ENCODE results near the gene FARP1.

FARP1 gene

DNA sequence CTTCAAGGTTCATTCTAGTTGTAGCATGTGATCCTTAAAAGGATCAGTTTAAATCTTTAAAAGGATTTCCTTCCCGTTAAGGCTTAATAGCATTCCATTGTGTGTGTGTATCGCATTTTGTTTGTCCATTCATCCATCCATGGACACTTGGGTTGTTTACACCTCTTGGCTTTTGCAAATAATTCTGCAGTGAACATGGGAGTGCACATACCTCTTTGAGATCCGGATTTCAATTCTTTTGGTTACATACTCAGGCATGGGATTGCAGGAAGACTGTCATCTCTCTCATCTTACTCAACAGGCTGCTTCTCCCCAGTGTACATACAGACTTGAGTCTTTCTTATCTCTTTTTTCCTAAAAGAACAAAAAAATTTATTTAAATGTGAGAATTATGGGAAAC, 32.9 kb downstream of the FARP1 start:
- DNase-seq (ENCODE audit: low spot score), result no peak

GRCh38 chr13:98176777-98177608, 34.1 kb downstream of the FARP1 start, which contains the start of gene RNF113B:
TSS of gene RNF113B (minus strand) at chr13:98177269. CDS start at chr13:98177236, 33 bp downstream.
- no peak for DNase-seq (ENCODE audit: low spot score)

- DNase-seq (ENCODE audit: low spot score), result no peak
Measured at GRCh38 chr13:98180092-98180491, 37.2 kb downstream of the FARP1 start.

DNA sequence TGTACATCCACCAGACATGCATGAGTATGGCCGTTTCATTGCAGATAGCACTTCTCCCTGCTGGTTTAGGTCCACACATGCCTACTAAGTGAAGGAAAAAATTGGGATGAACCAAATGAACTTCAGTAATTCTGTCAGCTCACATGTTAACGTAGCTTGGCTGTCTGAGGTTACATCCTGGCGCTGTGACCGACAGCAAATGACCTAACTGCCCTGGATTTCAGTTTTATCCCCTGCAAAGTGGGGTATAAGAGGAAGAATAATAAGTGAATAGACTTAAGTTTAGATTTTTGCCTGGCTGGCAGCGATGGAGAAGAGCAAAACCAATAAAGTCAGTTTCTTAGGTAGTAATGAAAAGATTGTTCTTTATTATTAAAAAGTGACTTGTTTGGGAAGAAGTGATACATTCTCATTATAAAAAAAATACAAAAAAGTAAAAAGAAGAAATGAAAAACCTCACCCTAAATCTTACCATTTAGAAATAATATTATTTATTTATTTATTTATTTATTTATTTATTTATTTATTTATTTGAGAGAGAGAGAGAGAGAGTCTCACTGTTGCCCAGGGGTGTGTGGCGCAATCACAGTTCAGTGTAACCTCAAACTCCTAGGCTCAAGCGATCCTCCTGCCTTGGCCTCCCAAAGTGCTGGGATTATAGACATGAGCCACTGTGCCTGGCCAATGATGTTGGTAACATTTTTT, 38.4 kb downstream of the FARP1 start:
- no peak for DNase-seq (ENCODE audit: low spot score)

DNA sequence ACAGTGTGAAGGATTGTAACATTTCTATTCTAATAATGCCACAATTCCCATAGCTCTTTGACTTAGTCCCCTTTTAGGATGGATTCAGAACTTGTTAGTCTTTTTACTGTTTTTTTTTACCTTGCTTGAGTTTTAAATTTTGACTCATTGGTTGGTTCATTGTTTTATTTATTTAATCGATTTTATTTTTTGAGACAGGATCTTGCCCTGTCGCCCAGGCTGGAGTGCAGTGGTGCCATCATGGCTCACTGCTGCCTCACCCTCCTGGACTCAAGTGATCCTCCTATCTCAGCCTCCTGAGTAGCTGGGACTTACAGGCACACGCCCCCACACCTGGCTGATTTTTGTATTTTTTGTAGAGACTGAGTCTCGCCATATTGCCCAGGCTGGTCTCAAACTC, 39.3 kb downstream of the FARP1 start:
- DNase-seq (ENCODE audit: low spot score), result no peak

- DNase-seq (ENCODE audit: low spot score), result no peak
Measured at GRCh38 chr13:98182589-98182988, 39.7 kb downstream of the FARP1 start.

GRCh38 chr13:98184792-98185191, 41.9 kb downstream of the FARP1 start:
- DNase-seq (ENCODE audit: low spot score), result no peak

DNA sequence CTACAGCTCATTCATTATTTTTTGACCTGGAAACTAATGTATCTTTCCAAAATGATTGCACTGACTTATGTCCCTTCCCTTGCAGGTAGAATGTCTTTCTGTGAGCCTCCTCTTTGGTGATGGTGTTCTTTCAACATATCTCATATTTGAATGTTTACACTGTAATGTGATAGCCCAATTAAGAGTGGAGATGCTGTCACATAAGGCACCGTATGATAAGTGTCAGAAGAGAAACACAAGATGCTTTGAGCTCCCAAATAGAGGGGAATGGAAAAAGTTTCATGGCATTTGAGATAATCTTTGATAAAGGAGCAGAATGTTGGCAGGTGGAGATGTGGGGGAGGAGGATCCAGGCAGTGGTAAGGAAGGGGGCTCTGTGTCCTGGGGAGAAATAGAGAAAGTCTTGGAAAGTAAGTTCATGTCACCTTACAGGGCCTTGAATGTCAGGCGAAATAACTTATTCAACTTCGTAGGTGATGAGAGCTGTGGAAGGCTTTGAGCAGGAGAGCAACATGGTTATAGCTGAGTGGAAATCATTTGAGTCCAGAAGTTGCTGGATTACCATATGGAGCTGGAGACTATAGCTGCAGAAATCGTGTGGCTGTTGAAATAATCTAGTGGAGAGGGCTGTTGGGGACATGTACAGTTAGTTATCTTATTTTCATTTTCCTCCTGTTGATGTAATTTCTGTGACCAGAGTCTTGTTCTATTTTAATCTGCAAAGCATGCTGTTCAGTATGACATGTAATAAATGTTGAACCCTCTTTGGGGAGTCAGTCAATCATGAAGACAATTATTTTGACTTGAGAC, 44.5 kb downstream of the FARP1 start:
- no peak for DNase-seq (ENCODE audit: low spot score)

DNA sequence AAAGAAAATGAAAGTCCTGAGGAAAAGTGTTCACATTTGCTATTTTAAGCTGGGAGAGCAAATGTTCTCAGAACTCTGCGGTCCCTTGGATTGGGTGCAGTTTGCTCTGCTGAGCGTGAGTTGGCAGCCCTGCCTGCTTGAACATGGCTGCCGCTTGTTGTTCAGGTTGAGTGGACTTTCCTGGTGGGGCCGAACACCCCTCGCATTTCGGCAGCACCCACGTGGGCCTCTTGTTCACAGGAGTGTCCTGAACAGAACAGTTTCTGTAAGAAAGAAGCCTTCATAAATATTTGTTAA, 45.0 kb downstream of the FARP1 start:
- no peak for DNase-seq (ENCODE audit: low spot score)

DNA sequence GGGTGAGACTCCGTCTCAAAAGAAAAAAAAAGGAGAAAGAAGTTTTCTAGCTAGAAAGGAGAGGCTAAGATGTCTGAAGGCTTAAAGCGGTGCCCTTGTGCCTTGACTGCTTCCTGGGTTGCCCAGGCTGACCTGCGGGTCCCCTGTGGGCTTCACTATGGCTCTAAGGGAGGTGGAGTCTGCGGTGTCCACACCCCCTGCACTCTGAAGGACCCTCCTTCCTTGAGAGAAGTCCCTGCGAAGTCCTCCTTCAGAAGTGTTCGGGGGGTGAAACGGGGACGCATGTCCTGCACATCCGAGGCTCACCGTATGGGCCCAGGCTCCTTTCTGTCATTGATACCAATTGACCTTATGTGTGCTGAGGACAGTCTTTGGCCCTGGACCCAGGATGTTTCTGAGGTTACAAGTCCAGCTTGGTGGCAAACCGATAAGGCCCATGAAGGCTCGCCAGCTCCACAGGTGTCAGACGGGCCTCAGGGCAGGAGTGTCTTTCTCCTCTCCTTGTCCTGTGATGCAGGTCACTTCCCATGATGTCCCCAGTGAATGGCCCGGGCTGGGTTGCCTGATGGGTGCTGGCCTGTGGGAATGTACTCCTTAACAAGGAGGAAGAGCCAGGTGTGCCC, 45.8 kb downstream of the FARP1 start:
- no peak for DNase-seq (ENCODE audit: low spot score)

DNA sequence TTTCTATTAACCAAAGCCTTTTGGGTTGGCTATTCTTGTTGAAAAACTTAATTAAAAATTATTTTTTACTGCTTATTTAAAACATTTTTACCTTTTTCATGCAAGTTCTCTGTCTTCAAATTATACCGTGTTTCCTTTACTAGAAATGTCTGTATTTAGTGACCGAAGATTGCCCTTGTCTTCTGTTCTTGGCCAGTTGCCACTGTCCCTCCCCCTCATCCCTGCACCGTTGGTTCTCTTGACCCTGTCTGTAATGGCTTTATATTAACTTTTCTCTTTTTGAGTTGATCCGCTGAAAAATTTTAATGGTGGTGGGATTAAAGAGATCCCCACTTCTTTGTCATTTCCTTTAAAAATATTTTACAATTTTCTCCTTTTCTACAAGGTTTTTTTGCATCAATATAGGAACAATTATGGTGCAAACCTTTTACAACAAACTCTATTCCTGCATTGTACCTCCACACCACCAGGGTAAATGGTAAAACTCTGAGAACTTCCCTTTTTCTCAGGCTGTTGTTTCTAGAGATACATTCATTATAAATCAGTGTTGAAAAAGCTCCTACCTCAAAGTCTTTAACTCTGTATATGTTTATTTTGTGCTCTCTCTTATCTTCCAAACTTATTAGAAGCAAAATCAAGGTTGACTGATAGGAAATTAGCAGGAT, 47.1 kb downstream of the FARP1 start:
- DNase-seq (ENCODE audit: low spot score), result no peak

- no peak for DNase-seq (ENCODE audit: low spot score)
Measured at GRCh38 chr13:98190889-98191444, 48.1 kb downstream of the FARP1 start.

GRCh38 chr13:98192008-98192407, 49.1 kb downstream of the FARP1 start:
- DNase-seq (ENCODE audit: low spot score), result no peak

DNA sequence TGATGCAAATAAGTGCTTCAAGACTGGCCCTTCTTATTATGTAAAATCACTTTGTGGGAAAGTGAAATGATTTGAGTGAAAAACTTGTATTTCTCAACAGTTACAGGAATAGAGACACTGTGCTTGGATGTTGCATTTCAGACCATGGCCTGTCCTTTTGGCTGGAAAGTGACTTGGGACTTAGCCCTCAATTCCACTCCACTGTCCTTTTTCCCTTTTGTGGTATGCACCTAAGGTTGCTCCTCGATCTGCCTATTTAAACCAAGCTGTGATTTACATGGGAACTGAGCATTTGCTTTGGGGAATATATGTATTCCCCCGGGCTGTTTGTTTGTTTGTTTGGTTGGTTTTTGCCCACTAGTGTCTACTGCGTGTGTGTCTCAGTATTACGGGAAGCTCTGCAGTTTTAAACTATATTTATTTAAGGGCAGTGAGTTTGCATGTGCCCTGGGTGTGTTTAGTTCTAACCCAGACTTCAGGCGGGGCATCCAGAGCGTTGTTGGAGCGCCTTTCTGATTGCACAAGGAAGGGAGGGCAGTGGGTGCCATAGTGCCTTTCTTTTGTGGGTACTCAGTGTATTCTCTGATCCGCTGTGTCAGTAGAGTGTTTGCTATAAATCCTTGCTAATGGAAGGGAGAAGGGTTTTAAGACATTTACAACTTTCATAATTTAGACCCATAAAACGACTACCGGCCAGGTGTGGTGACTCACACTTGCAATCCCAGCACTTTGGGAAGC, 52.3 kb downstream of the FARP1 start:
- no peak for DNase-seq (ENCODE audit: low spot score)

DNA sequence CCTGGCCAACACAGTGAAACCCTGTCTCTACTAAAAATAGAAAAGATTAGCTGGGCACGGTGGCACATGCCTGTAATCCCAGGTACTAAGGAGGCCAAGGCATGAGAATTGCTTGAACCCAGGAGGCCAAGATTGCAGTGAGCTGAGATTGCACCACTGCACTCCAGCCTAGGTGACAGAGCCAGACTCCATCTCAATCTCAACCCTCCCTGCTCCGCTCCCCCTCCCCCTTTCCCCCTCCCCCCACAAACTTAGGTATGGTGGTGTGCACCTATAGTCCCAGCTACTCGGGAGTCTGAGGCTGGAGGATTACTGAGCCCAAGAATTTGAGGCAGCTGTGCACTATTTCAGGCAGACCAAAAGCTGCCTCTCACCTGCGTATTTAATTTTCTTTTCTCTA, 55.8 kb downstream of the FARP1 start:
- no peak for DNase-seq (ENCODE audit: low spot score)

- DNase-seq (ENCODE audit: low spot score), result peak; percentile 32
Measured at GRCh38 chr13:98199480-98199879, 56.6 kb downstream of the FARP1 start.

- no peak for DNase-seq (ENCODE audit: low spot score)
Measured at GRCh38 chr13:98200211-98200878, 57.5 kb downstream of the FARP1 start.

- no peak for DNase-seq (ENCODE audit: low spot score)
Measured at GRCh38 chr13:98201189-98201588, 58.3 kb downstream of the FARP1 start.

- DNase-seq (ENCODE audit: low spot score), result peak; percentile 31
Measured at GRCh38 chr13:98201984-98202383, 59.1 kb downstream of the FARP1 start.

DNA sequence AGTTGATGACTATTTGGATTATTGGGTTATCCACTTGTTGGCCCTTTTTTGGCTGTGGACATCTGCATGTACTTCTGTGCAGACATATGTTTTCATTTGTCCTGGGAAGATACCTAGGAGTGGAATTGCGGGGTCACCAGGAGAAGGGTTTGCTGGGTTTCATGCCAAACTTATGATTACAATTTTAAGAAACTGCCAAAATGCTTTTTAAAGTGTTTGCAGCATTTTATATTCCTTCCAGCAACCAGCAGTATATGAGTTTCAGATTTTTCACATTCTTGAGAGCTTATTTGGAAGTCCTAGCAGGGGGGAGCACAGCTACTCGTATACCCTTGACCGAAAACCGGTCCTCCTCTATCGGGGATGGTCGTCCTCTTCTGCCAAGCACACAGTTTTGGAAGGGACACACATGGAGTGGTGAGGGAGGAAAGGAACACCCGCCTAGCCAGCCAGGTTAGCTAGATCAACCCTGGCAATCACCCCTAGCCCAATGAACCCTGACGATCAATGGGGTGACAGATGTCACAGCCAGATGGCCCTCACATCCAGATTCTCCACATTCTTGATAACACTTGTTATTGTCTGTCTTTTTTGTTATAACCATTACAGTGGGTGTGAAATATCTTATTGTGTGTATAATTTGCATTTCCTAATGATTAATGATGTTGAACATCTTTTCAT, 60.9 kb downstream of the FARP1 start:
- no peak for DNase-seq (ENCODE audit: low spot score)
